GM11168 (cell line): ENCODE measurements around the gene NME2.
"Not testable (repeated sequence)": the region's sequence is repeated elsewhere in the genome, so short reads cannot be mapped to it uniquely, and the experiment has no call there.

Source experiments
- in situ Hi-C: fragments of 300-500 bp; cut with MboI; formaldehyde crosslinking; loops from one replicate; pipeline ENCODE4 v1.12.0; 2022; ENCODE audit warnings: low sequenced_read_pairs; ENCODE audit not compliant: unreplicated experiment

NME2 gene

GRCh38 chr17:51166198-51166986, at the start of gene NME2:
NME2 (plus strand) TSS chr17:51166411; CDS start chr17:51166831, 420 bp downstream.
- in situ Hi-C loops: no loop called here

- in situ Hi-C loops: no loop called here
Observed at GRCh38 chr17:51118330-51119195, 47.6 kb upstream of the NME2 start.

- in situ Hi-C loops: no loop called here
Observed at GRCh38 chr17:51119415-51120356, 46.5 kb upstream of the NME2 start.

- in situ Hi-C loops: no loop called here
Observed at GRCh38 chr17:51120357-51120738, 45.9 kb upstream of the NME2 start.

- in situ Hi-C loops: no loop called here
Observed at GRCh38 chr17:51120739-51121619, 45.2 kb upstream of the NME2 start, which contains the start of gene SPAG9. SPAG9 (minus strand) TSS chr17:51120868; CDS start chr17:51120656, 212 bp downstream.

GRCh38 chr17:51121620-51122472, 44.4 kb upstream of the NME2 start:
- in situ Hi-C loops: no loop called here

GRCh38 chr17:51122473-51123115, 43.6 kb upstream of the NME2 start:
- in situ Hi-C loops: not testable (repeated sequence)

- in situ Hi-C loops: no loop called here
Observed at GRCh38 chr17:51124640-51125503, 41.3 kb upstream of the NME2 start.

- in situ Hi-C loops: no loop called here
Observed at GRCh38 chr17:51128076-51128475, 38.1 kb upstream of the NME2 start.

GRCh38 chr17:51132964-51133319, 33.3 kb upstream of the NME2 start:
- in situ Hi-C loops: no loop called here

GRCh38 chr17:51133365-51133764, 32.8 kb upstream of the NME2 start:
- in situ Hi-C loops: no loop called here

- in situ Hi-C loops: no loop called here
Observed at GRCh38 chr17:51135956-51136355, 30.3 kb upstream of the NME2 start.

GRCh38 chr17:51142597-51142996, 23.6 kb upstream of the NME2 start:
- in situ Hi-C loops: no loop called here

GRCh38 chr17:51144266-51145022, 21.8 kb upstream of the NME2 start:
- in situ Hi-C loops: no loop called here

GRCh38 chr17:51147650-51148049, 18.6 kb upstream of the NME2 start:
- in situ Hi-C loops: no loop called here

- in situ Hi-C loops: no loop called here
Observed at GRCh38 chr17:51149163-51149562, 17.0 kb upstream of the NME2 start.
